ENCODE data around the gene SGK1.

SGK1 gene
- total RNA-seq: 215 to 333 (median 251) reads per million in 3 donors

- no peak for DNase-seq
- Histone ChIP-seq H3K4me1 (ENCODE audit: control insufficient read depth, insufficient read depth, low read length, poor library complexity, severe bottlenecking) (no peaks in the 10 kb centered on the region), H3K4me3 (ENCODE audit: insufficient read depth, low read depth, low read length, poor library complexity, severe bottlenecking) (peak within 1 kb of the TSS; percentile 66), H3K27ac (ENCODE audit: insufficient read depth, low read length, poor library complexity, severe bottlenecking) (no peak within 1 kb of the TSS), H3K36me3 (ENCODE audit: control insufficient read depth, insufficient read depth, low read length) (no peaks in the 10 kb centered on the region), H3K9me3 (ENCODE audit: control insufficient read depth, low read length) (no peaks in the 10 kb centered on the region), H3K27me3 (replicated peaks; ENCODE audit: control insufficient read depth, insufficient read depth, low read length, poor library complexity, severe bottlenecking) (no peaks in the 10 kb centered on the region)
Measured at GRCh38 chr6:134317471-134318131, at the start of gene SGK1. Gene SGK1 (minus strand): TSS chr6:134318112. CDS start chr6:134317460, 652 bp downstream.

- no peak overlapping the region for H3K27ac ChIP-seq (ENCODE audit: insufficient read depth, low read length, poor library complexity, severe bottlenecking)
- no peaks in the 10 kb centered on the region for H3K4me1 ChIP-seq (ENCODE audit: control insufficient read depth, insufficient read depth, low read length, poor library complexity, severe bottlenecking)
- H3K27me3 ChIP-seq (replicated peaks; ENCODE audit: control insufficient read depth, insufficient read depth, low read length, poor library complexity, severe bottlenecking): no peaks in the 10 kb centered on the region
- no peaks in the 10 kb centered on the region for H3K36me3 ChIP-seq (ENCODE audit: control insufficient read depth, insufficient read depth, low read length)
- H3K4me3 ChIP-seq (ENCODE audit: insufficient read depth, low read depth, low read length, poor library complexity, severe bottlenecking): no peak overlapping the region
- no peaks in the 10 kb centered on the region for H3K9me3 ChIP-seq (ENCODE audit: control insufficient read depth, low read length)
- no peak for DNase-seq
Measured at GRCh38 chr6:134363323-134364039, 45.6 kb upstream of the SGK1 start.

GRCh38 chr6:134361011-134361410 is 43.1 kb upstream of the SGK1 start:
- H3K9me3 ChIP-seq (ENCODE audit: control insufficient read depth, low read length): no peaks in the 10 kb centered on the region
- no peaks in the 10 kb centered on the region for H3K4me1 ChIP-seq (ENCODE audit: control insufficient read depth, insufficient read depth, low read length, poor library complexity, severe bottlenecking)
- no peak overlapping the region for H3K4me3 ChIP-seq (ENCODE audit: insufficient read depth, low read depth, low read length, poor library complexity, severe bottlenecking)
- H3K27ac ChIP-seq (ENCODE audit: insufficient read depth, low read length, poor library complexity, severe bottlenecking): no peak overlapping the region
- H3K36me3 ChIP-seq (ENCODE audit: control insufficient read depth, insufficient read depth, low read length): no peaks in the 10 kb centered on the region
- H3K27me3 ChIP-seq (replicated peaks; ENCODE audit: control insufficient read depth, insufficient read depth, low read length, poor library complexity, severe bottlenecking): no peaks in the 10 kb centered on the region
- no peak for DNase-seq

- no peaks in the 10 kb centered on the region for H3K27me3 ChIP-seq (replicated peaks; ENCODE audit: control insufficient read depth, insufficient read depth, low read length, poor library complexity, severe bottlenecking)
- H3K27ac ChIP-seq (ENCODE audit: insufficient read depth, low read length, poor library complexity, severe bottlenecking): no peak overlapping the region
- H3K9me3 ChIP-seq (ENCODE audit: control insufficient read depth, low read length): no peaks in the 10 kb centered on the region
- DNase-seq: no peak
- no peak overlapping the region for H3K4me3 ChIP-seq (ENCODE audit: insufficient read depth, low read depth, low read length, poor library complexity, severe bottlenecking)
- H3K4me1 ChIP-seq (ENCODE audit: control insufficient read depth, insufficient read depth, low read length, poor library complexity, severe bottlenecking): no peaks in the 10 kb centered on the region
- H3K36me3 ChIP-seq (ENCODE audit: control insufficient read depth, insufficient read depth, low read length): no peaks in the 10 kb centered on the region
Measured at GRCh38 chr6:134359302-134359701, 41.4 kb upstream of the SGK1 start.

GRCh38 chr6:134358320-134358719 is 40.4 kb upstream of the SGK1 start:
- no peaks in the 10 kb centered on the region for H3K4me1 ChIP-seq (ENCODE audit: control insufficient read depth, insufficient read depth, low read length, poor library complexity, severe bottlenecking)
- no peaks in the 10 kb centered on the region for H3K9me3 ChIP-seq (ENCODE audit: control insufficient read depth, low read length)
- H3K36me3 ChIP-seq (ENCODE audit: control insufficient read depth, insufficient read depth, low read length): no peaks in the 10 kb centered on the region
- DNase-seq: no peak
- H3K4me3 ChIP-seq (ENCODE audit: insufficient read depth, low read depth, low read length, poor library complexity, severe bottlenecking): no peak overlapping the region
- no peak overlapping the region for H3K27ac ChIP-seq (ENCODE audit: insufficient read depth, low read length, poor library complexity, severe bottlenecking)
- H3K27me3 ChIP-seq (replicated peaks; ENCODE audit: control insufficient read depth, insufficient read depth, low read length, poor library complexity, severe bottlenecking): no peaks in the 10 kb centered on the region

GRCh38 chr6:134357022-134357487 is 39.1 kb upstream of the SGK1 start:
- H3K4me1 ChIP-seq (ENCODE audit: control insufficient read depth, insufficient read depth, low read length, poor library complexity, severe bottlenecking): no peaks in the 10 kb centered on the region
- no peaks in the 10 kb centered on the region for H3K36me3 ChIP-seq (ENCODE audit: control insufficient read depth, insufficient read depth, low read length)
- no peak for DNase-seq
- H3K4me3 ChIP-seq (ENCODE audit: insufficient read depth, low read depth, low read length, poor library complexity, severe bottlenecking): no peak overlapping the region
- H3K9me3 ChIP-seq (ENCODE audit: control insufficient read depth, low read length): no peaks in the 10 kb centered on the region
- H3K27me3 ChIP-seq (replicated peaks; ENCODE audit: control insufficient read depth, insufficient read depth, low read length, poor library complexity, severe bottlenecking): no peaks in the 10 kb centered on the region
- no peak overlapping the region for H3K27ac ChIP-seq (ENCODE audit: insufficient read depth, low read length, poor library complexity, severe bottlenecking)

- Histone ChIP-seq H3K4me3 (ENCODE audit: insufficient read depth, low read depth, low read length, poor library complexity, severe bottlenecking) (no peak overlapping the region), H3K4me1 (ENCODE audit: control insufficient read depth, insufficient read depth, low read length, poor library complexity, severe bottlenecking) (no peaks in the 10 kb centered on the region), H3K36me3 (ENCODE audit: control insufficient read depth, insufficient read depth, low read length) (no peaks in the 10 kb centered on the region), H3K27ac (ENCODE audit: insufficient read depth, low read length, poor library complexity, severe bottlenecking) (no peak overlapping the region), H3K27me3 (replicated peaks; ENCODE audit: control insufficient read depth, insufficient read depth, low read length, poor library complexity, severe bottlenecking) (no peaks in the 10 kb centered on the region), H3K9me3 (ENCODE audit: control insufficient read depth, low read length) (no peaks in the 10 kb centered on the region)
- DNase-seq: no peak
Measured at GRCh38 chr6:134356405-134356804, 38.5 kb upstream of the SGK1 start.

GRCh38 chr6:134352786-134353480 is 35.0 kb upstream of the SGK1 start:
- no peak for DNase-seq
- H3K4me3 ChIP-seq (ENCODE audit: insufficient read depth, low read depth, low read length, poor library complexity, severe bottlenecking): no peak overlapping the region
- no peaks in the 10 kb centered on the region for H3K27me3 ChIP-seq (replicated peaks; ENCODE audit: control insufficient read depth, insufficient read depth, low read length, poor library complexity, severe bottlenecking)
- no peak overlapping the region for H3K27ac ChIP-seq (ENCODE audit: insufficient read depth, low read length, poor library complexity, severe bottlenecking)
- H3K9me3 ChIP-seq (ENCODE audit: control insufficient read depth, low read length): no peaks in the 10 kb centered on the region
- no peaks in the 10 kb centered on the region for H3K4me1 ChIP-seq (ENCODE audit: control insufficient read depth, insufficient read depth, low read length, poor library complexity, severe bottlenecking)
- no peaks in the 10 kb centered on the region for H3K36me3 ChIP-seq (ENCODE audit: control insufficient read depth, insufficient read depth, low read length)

GRCh38 chr6:134351615-134352474 is 33.9 kb upstream of the SGK1 start:
- no peaks in the 10 kb centered on the region for H3K9me3 ChIP-seq (ENCODE audit: control insufficient read depth, low read length)
- H3K4me1 ChIP-seq (ENCODE audit: control insufficient read depth, insufficient read depth, low read length, poor library complexity, severe bottlenecking): no peaks in the 10 kb centered on the region
- H3K36me3 ChIP-seq (ENCODE audit: control insufficient read depth, insufficient read depth, low read length): no peaks in the 10 kb centered on the region
- H3K27ac ChIP-seq (ENCODE audit: insufficient read depth, low read length, poor library complexity, severe bottlenecking): no peak overlapping the region
- peak overlapping the region; percentile 35 for H3K4me3 ChIP-seq (ENCODE audit: insufficient read depth, low read depth, low read length, poor library complexity, severe bottlenecking)
- no peaks in the 10 kb centered on the region for H3K27me3 ChIP-seq (replicated peaks; ENCODE audit: control insufficient read depth, insufficient read depth, low read length, poor library complexity, severe bottlenecking)
- no peak for DNase-seq

All from effector memory CD4-positive, alpha-beta T cell (primary cell).